WERI-Rb-1 (cell line): ENCODE measurements around the gene COL8A1.

Experiments used
- DNase-seq: peaks from one replicate; pipeline ENCODE4 v3.0.0-alpha.2; 2020
- H3K27ac ChIP-seq: fragments of 250-450 bp; sonication (Bioruptor Pico); 2 replicates; pipeline ENCODE4 v1.5.1; 2020; ENCODE audit warnings: mild to moderate bottlenecking, moderate library complexity
- H3K27me3 ChIP-seq: fragments of 250-450 bp; sonication (Bioruptor Pico); 2 replicates; pipeline ENCODE4 v1.5.1; 2021; ENCODE audit warnings: mild to moderate bottlenecking, low read depth, moderate library complexity; ENCODE audit not compliant: insufficient read depth, severe bottlenecking
- H3K36me3 ChIP-seq: fragments of 250-450 bp; sonication (Bioruptor Pico); 2 replicates; pipeline ENCODE4 v1.5.1; 2020; ENCODE audit warnings: mild to moderate bottlenecking, moderate library complexity
- H3K4me3 ChIP-seq: 2 replicates; pipeline ENCODE4 v1.5.1; 2011; ENCODE audit warnings: low read depth, mild to moderate bottlenecking, control low read depth, low read length
- H3K9me3 ChIP-seq: fragments of 250-450 bp; sonication (Bioruptor Pico); 2 replicates; pipeline ENCODE4 v1.5.1; 2021; ENCODE audit warnings: mild to moderate bottlenecking, moderate library complexity; ENCODE audit not compliant: severe bottlenecking
- TF ChIP-seq, protein P1 (sequence below): IDR thresholded peaks from 2 replicates; pipeline ENCODE4 v1.5.1; 2011; ENCODE audit warnings: low read depth, mild to moderate bottlenecking, control low read depth, inconsistent platforms, low read length

The COL8A1 gene

DNA sequence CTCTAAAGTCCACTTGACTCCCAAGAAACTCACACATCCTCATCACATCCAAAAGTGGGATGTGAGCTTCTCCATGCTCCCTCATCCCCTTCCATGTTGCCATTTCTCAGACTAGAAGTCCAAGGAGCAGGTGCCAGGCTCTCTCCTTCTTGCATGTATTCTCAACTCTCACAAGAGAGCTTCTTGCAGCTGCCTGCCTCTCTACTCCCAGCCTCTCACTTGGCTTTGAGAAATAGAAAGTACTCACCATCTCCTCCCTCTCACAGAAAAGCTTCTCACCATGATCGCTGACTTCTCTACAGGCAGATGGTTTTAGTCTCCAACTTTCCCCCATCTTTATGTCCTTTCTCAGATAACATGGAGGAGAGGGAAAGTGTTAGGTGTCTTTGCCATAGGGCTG is 26.6 kb downstream of the COL8A1 start:
- Histone ChIP-seq H3K9me3 (no peaks in the 10 kb centered on the region), H3K36me3 (no peaks in the 10 kb centered on the region), H3K4me3 (no peak overlapping the region), H3K27me3 (no peaks in the 10 kb centered on the region), H3K27ac (no peak overlapping the region)
- TF ChIP-seq, protein P1, sequence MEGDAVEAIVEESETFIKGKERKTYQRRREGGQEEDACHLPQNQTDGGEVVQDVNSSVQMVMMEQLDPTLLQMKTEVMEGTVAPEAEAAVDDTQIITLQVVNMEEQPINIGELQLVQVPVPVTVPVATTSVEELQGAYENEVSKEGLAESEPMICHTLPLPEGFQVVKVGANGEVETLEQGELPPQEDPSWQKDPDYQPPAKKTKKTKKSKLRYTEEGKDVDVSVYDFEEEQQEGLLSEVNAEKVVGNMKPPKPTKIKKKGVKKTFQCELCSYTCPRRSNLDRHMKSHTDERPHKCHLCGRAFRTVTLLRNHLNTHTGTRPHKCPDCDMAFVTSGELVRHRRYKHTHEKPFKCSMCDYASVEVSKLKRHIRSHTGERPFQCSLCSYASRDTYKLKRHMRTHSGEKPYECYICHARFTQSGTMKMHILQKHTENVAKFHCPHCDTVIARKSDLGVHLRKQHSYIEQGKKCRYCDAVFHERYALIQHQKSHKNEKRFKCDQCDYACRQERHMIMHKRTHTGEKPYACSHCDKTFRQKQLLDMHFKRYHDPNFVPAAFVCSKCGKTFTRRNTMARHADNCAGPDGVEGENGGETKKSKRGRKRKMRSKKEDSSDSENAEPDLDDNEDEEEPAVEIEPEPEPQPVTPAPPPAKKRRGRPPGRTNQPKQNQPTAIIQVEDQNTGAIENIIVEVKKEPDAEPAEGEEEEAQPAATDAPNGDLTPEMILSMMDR, result no peak
- no peak for DNase-seq

DNA sequence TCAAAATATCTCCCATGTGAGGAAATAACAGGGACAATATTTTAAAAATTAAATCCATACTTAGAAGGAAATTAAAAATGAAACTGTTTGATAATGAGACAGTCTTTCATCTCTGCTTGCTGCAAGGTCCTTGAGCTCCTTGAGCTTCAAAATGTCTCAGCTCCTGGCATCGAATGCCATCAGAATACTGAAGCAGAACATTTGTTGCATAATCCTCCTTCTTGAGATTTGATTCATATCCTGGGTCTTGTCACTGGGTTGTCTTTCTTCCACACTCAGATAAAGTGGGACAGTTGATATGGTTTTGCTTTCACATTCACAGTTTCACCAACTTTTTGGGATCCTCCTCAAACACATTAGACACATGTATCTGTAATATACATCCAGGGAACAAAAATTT is 27.8 kb downstream of the COL8A1 start:
- TF ChIP-seq, protein P1, result no peak
- Histone ChIP-seq H3K36me3 (no peaks in the 10 kb centered on the region), H3K27ac (no peak overlapping the region), H3K9me3 (no peaks in the 10 kb centered on the region), H3K27me3 (no peaks in the 10 kb centered on the region), H3K4me3 (no peak overlapping the region)
- no peak for DNase-seq

DNA sequence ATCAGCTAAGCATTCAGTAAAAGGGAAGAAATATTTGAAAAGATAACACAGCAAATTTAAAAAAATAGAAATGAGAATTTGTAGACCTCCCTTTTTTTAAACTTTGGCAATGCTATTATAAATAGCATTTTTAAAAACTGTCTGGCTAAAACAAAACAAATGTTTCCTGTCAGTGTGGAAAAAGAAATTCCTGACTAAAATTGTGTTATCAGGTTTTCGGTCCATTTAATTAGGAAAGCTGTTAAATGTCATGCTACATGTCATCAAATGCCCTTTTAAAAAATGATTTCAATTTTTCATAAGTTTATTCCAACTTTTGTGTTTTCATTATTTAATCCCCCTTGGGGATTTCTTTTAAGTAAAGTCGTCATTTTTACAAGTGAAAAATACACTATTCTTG is 29.6 kb downstream of the COL8A1 start:
- Histone ChIP-seq H3K27me3 (no peaks in the 10 kb centered on the region), H3K27ac (no peak overlapping the region), H3K9me3 (no peaks in the 10 kb centered on the region), H3K36me3 (no peaks in the 10 kb centered on the region), H3K4me3 (no peak overlapping the region)
- no peak for DNase-seq
- TF ChIP-seq, protein P1, result no peak

DNA sequence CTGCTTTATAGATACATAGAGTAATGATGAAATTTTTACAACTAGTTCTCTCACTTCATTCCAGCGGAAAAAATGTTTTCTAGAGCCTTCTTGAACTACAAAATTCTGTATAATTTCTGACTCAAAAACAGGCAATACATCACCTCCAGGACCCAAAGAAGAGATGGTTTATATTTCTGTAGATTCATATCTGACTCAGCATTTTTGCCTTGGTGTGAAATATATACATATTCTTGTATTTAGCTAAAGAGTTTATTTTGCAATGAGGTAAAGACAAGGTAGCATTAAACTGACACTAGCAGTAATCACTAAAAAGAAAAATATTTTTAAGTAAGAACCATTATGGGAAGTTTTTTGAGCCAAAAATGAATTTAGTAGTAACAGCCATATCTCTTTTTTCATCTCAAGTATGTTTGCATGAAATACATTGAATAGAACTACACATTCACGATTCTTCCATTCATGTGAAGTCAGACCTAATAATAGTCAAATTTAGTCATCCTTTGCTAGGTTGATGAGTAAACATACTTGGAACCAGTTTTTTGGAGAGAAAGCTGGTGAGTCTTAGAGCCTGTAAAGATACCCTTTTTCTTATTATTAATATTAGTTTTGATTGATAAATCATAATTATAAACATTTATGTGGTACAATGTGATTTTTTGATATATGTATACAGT is 31.6 kb downstream of the COL8A1 start:
- H3K36me3 ChIP-seq, result no peaks in the 10 kb centered on the region
- H3K4me3 ChIP-seq, result no peak overlapping the region
- TF ChIP-seq, protein P1, result no peak
- no peaks in the 10 kb centered on the region for H3K27me3 ChIP-seq
- H3K27ac ChIP-seq, result no peak overlapping the region
- no peak for DNase-seq
- H3K9me3 ChIP-seq, result no peaks in the 10 kb centered on the region

DNA sequence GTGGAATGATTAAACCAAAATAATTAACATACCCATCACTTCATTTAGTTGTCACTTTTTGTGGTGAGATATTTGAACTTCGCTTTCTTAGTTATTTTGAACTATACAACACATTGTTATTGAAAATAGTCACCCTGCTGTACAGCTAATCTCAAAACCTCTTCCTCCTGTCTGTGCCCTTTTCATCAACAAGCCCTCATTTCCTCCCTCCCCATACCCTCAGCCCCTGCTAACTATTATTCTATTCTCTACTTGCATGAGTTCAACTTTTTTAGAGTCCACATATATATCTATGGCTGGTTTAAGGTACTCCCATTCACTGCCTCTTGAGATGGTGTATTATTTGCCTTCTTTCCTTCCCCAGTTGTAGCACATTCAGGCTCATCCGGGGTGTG is 32.2 kb downstream of the COL8A1 start:
- no peaks in the 10 kb centered on the region for H3K9me3 ChIP-seq
- H3K4me3 ChIP-seq, result no peak overlapping the region
- H3K36me3 ChIP-seq, result no peaks in the 10 kb centered on the region
- H3K27ac ChIP-seq, result no peak overlapping the region
- no peak for DNase-seq
- TF ChIP-seq, protein P1, result no peak
- no peaks in the 10 kb centered on the region for H3K27me3 ChIP-seq
